Stimulated activated CD4-positive, alpha-beta T cell treated with anti-CD3 and anti-CD28 coated beads, TNF-alpha, amount 100 ng/mL, for 24 hours (primary cell): Measurements from ENCODE around the gene HCAR3.

Source experiments
- DNase-seq, 3 experiments: peaks; one replicate each; pipeline ENCODE4 v3.0.0-alpha.2; 2020; ENCODE audit warnings: low read depth in 3 of 3

HCAR3 gene

DNA sequence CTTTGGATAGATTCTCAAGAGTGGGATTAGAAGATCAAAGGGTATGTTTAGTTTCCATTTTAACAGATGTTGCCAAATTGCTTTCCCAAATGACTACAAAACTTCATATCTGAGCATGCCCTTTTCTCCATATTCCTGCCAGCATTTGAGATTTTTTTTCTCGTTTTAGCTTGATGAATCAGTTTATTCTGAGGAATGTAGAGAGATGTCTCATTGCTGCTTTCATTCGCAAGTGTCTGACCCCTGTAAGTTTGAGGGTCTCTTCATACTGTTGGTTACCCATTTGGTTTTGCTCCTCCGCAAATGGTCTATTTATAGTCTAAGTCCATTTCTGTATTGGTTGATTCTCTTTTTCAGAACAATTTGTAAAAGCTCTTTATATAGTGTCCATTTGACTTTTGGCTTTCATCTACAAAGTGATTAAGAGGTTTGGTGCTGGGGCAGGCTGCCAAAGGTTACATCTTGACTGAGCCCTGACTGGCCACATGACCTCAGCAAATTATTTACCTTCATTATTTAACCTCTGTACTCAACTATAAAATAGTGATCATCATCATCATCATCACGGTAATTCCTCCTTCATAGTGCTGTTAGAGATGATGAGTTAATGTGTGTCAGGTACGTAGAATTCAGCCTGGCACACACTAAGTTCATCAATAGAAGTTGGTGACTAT, 47.1 kb downstream of the HCAR3 start:
- DNase-seq: no peak

DNA sequence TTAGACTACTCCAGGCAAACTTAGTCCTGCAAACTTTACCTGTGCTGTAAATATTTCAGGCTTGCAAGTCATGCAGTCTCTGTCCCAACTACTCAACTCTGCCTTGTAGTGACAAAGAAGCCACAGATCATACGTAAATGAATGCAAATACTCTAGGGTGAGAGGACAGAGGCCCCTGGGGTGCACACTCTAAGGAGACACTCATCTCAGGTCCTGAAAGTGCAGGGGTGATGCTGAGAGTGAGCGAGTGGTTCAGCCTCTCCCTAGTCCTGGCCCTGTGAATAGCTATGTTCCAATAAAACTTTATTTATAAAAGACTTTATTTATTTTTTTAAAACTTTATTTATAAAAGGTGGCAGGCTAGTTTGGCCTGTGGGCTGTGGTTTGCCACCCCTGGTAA, 48.3 kb downstream of the HCAR3 start:
- DNase-seq: no peak

DNA sequence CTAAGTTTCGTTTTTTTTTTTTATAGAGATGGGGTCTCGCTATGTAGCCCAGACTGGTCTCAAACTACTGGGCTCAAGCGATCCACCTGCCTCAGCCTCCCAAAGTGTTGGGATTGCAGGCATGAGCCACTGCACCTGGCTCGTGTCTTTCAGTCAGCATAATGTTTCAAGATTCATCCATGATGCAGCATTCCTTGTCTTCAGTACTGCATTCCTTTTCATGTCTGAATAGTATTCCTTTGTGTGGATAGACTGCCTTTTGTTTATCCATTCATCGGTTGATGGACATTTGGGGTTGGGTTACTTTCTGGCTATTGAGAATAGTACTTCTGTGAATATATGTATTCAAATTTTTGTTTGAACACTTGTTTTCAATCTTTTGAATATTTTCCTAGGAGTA, 50.9 kb downstream of the HCAR3 start:
- DNase-seq: no peak

DNA sequence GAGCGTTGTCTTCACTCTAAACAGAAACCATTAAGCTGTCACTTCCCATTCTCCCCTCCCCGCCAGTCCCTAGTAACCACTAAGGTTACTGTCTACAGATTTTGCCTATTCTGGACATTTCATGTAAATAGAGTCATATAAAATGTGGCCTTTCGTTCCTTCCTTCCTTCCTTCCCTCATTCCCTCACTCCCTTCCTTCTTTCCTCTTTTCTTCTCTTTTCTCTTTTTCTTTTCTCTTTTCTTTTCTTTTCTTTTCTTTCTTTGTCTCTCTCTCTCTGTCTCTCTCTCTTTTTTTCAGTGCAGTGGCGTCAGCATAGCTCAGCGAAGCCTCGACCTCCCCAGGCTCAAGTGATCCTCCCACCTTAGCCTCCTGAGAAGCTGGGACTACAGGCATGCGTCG, 51.3 kb downstream of the HCAR3 start:
- DNase-seq: no peak
